GM12892 (cell line): ENCODE data around the gene OAT.

Experiments used
- POLR2A ChIP-seq: IDR thresholded peaks from 2 replicates; pipeline ENCODE4 v1.6.1; 2011; ENCODE audit warnings: low read depth, low read length, control low read depth
- TAF1 ChIP-seq: IDR thresholded peaks from 2 replicates; pipeline ENCODE4 v1.6.1; 2011; ENCODE audit warnings: low read depth, mild to moderate bottlenecking, control low read depth, low read length, borderline replicate concordance

GRCh38 chr10:124416733-124417132, 2.0 kb downstream of the OAT start:
- TF ChIP-seq TAF1 (no peak), POLR2A (no peak)
